Upper lobe of left lung (tissue), 4 donors: Measurements from ENCODE around the gene SLC9A9.

Experiments used
- EP300 ChIP-seq, 4 donors: sonication (generic); formaldehyde crosslinking; IDR thresholded peaks; one replicate each; pipeline ENCODE4 v1.5.1; 2017; ENCODE audit warnings: antibody characterized with exemption in 4 of 4, control low read depth in 2 of 4
- POLR2AphosphoS5 ChIP-seq, 2 donors: sonication (generic); formaldehyde crosslinking; IDR thresholded peaks; one replicate each; pipeline ENCODE4 v1.5.1; 2017; ENCODE audit warnings: antibody characterized with exemption in 2 of 2
- TF ChIP-seq, protein P1 (sequence below), 6 experiments: fragments of 450-650 bp in 4 of 6; fragments of 200-600 bp in 2 of 6; sonication (generic) in 2 of 6; IDR thresholded peaks; one replicate each; pipeline ENCODE4 v1.5.1; 2016 to 2019; ENCODE audit warnings: antibody characterized with exemption in 6 of 6

DNA sequence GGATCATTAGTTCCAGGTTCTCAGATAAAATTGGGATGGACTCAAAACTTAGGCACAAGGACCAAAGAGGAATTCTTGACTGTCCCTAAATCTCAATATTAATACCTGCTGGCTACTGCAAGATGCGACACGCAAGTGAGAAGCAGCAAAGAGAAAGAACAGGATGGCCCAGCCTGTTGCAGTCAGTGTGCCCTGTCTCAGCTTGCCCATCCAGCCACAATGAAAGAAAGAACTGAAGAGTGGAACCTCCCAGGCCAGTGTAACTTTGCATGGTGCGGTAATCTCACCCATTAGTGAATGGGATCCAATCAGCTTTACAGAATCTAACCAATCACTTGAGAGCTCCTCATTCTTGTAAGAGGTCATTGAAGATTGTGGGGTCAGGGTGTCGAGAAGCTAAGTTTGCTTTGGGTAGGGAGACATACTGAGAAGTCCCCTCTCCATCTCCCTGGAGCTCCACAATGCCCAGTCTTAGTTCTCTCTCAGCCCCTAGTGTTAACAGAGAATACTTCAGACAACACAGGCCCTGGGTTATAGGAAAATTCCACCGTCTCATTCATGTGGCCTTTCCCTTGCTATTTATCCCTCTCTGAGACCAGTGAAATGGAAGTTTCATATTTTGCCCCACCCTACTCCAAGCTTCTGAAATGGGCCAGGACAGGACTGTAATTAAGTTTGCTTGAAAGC, 3.2 kb upstream of the SLC9A9 start:
- TF ChIP-seq, protein P1, sequence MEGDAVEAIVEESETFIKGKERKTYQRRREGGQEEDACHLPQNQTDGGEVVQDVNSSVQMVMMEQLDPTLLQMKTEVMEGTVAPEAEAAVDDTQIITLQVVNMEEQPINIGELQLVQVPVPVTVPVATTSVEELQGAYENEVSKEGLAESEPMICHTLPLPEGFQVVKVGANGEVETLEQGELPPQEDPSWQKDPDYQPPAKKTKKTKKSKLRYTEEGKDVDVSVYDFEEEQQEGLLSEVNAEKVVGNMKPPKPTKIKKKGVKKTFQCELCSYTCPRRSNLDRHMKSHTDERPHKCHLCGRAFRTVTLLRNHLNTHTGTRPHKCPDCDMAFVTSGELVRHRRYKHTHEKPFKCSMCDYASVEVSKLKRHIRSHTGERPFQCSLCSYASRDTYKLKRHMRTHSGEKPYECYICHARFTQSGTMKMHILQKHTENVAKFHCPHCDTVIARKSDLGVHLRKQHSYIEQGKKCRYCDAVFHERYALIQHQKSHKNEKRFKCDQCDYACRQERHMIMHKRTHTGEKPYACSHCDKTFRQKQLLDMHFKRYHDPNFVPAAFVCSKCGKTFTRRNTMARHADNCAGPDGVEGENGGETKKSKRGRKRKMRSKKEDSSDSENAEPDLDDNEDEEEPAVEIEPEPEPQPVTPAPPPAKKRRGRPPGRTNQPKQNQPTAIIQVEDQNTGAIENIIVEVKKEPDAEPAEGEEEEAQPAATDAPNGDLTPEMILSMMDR (IDR thresholded peaks at IDR 0.05): no peak
- TF ChIP-seq POLR2AphosphoS5 (IDR thresholded peaks at IDR 0.05): no peak
- TF ChIP-seq EP300 (IDR thresholded peaks at IDR 0.05): no peak
